ENCODE measurements around the gene CAVIN1. TPM values are rescaled to one million over a fixed set of nuclear protein-coding genes. Genes with fewer than 3 reads are reported as not detected.
A peak's percentile ranks its signal among the peaks of the same experiment; 100 is the strongest.
"Not testable (repeated sequence)": the region's sequence is repeated elsewhere in the genome, so short reads cannot be mapped to it uniquely, and the experiment has no call there.

CAVIN1 gene
- total and polyA plus RNA-seq, 3 experiments from 2014 or later: 0.18 to 0.22 TPM; not detected in 1

DNA sequence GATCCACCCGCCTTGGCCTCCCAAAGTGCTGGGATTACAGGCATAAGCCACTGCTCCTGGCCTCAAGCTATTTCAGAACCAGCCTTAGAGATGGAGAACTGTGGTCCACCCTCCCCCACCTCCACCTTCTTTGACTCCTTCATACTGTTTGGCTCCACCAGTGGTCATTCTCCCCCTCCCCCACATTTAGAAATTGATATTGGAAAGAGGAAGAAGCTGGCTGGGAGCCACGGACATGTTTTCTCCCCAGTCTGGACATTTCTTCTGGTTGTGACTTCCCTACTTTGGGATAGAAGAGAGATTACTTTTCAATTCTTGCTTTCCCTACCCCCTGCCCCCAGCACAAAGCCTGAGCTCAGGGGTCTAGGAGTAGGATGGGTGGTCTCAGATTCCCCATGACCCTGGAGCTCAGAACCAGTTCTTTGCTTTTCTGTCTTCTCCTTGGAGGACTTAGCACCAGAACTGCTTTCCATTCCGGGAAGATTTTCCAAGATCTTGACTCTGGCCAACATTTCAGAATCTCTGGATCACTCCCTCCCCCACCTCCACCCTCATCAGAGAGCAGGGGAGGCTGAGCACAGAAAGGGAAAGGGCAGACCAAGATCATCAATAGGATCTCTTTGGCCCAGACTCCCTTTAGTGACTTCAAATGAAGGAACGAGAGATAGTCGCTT is 16.3 kb downstream of the CAVIN1 start:
- CTCF ChIA-PET: interaction anchor here (0.6 to 14.7 kb wide), 32 partner anchors 9 to 381 kb away, joined by 3 to 373 read pairs (median 4); partner anchors contain the start of genes CAVIN1, GHDC, HCRT and KCNH4
- Histone ChIP-seq H3K27me3 (ENCODE audit: insufficient read depth, low read length, poor library complexity, severe bottlenecking) (no peaks in the 10 kb centered on the region), H3K4me1 (ENCODE audit: insufficient read depth, low read length) (peaks cover 9% of the 10 kb centered on the region), H3K36me3 (ENCODE audit: insufficient read depth, low read length) (no peaks in the 10 kb centered on the region), H3K27ac (ENCODE audit: low read depth, low read length) (no peak overlapping the region), H3K9me3 (ENCODE audit: low read length) (no peaks in the 10 kb centered on the region), H3K4me3 (ENCODE audit: low read length) (no peak overlapping the region)
- Mint-ChIP-seq H3K4me1 (peaks cover 6 to 11% (median 9%) of the 10 kb centered on the region in 3 donors), H3K27ac (no peak overlapping the region), H3K9me3 (no peaks in the 10 kb centered on the region), H3K4me3 (no peak overlapping the region), H3K27me3 (peaks cover 0 to 2% of the 10 kb centered on the region in 2 donors), H3K36me3 (no peaks in the 10 kb centered on the region)
- no peak for DNase-seq
- POLR2A ChIA-PET: interaction anchor here (1.0 kb wide), 2 partner anchors 85 to 94 kb away, joined by 3 to 4 read pairs; no protein-coding TSS in a partner anchor

DNA sequence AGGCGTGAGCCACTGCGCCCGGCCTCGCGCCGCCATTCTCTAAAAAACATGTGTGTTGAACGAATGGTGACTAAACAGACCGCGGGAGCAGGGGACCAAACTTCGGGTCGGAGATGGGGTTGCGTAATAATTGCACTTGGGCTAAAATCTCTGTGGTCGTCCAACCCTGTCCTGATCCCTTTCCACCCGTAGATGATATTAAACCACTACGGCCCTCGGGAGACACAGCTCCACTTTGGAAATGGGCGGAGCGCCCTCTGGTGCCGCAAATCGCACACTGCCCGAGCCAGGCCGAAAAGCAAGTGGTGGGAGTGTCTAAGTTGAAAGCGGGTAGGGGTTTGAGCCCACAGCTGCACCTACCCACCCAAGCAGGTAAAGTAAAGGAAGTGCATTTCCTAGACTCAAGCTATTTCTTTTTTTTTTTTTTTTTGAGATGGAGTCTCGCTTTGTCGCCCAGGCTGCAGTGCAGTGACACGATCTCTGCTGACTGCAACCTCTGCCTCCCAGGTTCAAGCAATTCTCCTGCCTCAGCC is 17.0 kb downstream of the CAVIN1 start:
- H3K9me3 ChIP-seq (ENCODE audit: low read length): no peaks in the 10 kb centered on the region
- Mint-ChIP-seq H3K4me1 (peaks cover 6 to 11% (median 9%) of the 10 kb centered on the region in 3 donors), H3K27ac (peak overlapping the region in 2 of 8 donors; percentile 17 to 41), H3K9me3 (no peaks in the 10 kb centered on the region), H3K4me3 (peak overlapping the region in 1 of 7 donors; percentile 78), H3K36me3 (no peaks in the 10 kb centered on the region), H3K27me3 (peaks cover 0 to 2% of the 10 kb centered on the region in 2 donors)
- peaks cover 9% of the 10 kb centered on the region for H3K4me1 ChIP-seq (ENCODE audit: insufficient read depth, low read length)
- no peak overlapping the region for H3K4me3 ChIP-seq (ENCODE audit: low read length)
- ChIA-PET POLR2A (interaction anchor here (0.9 to 1.0 kb wide), 3 partner anchors 17 to 93 kb away, joined by 3 to 4 read pairs (median 3); partner anchors contain the start of gene STAT3), CTCF (interaction anchor here (0.6 to 14.7 kb wide), 32 partner anchors 8 to 380 kb away, joined by 3 to 373 read pairs (median 5); partner anchors contain the start of genes CAVIN1, GHDC, HCRT and KCNH4)
- H3K27ac ChIP-seq (ENCODE audit: low read depth, low read length): no peak overlapping the region
- DNase-seq: peak; percentile 67 to 87 (median 74)
- H3K36me3 ChIP-seq (ENCODE audit: insufficient read depth, low read length): no peaks in the 10 kb centered on the region
- no peaks in the 10 kb centered on the region for H3K27me3 ChIP-seq (ENCODE audit: insufficient read depth, low read length, poor library complexity, severe bottlenecking)

DNA sequence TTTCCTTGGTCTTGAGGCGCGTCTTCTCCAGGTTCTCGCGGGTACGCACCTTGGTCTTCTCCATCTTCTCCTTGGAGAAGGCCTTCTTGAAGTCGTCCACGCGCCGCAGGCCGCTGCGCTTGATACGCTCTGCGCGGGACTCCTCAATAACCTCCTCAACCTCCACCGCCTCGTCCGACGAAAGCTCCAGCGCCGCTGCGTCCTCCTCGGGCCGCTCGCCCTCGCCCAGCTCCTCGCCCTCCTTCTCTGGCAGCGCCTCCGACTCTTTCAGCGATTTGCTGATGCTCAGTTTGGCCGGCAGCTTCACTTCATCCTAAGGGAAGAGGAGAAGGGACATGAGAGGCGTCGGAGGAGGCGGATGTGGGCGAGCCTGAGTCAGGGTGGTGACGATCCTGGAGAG is 18.0 kb downstream of the CAVIN1 start:
- H3K9me3 Mint-ChIP-seq: no peaks in the 10 kb centered on the region
- no peak for DNase-seq
- POLR2A ChIA-PET: interaction anchor here (0.9 kb wide), 1 partner anchor 16 kb away, joined by 3 read pairs; the partner anchor contains the start of gene STAT3

DNA sequence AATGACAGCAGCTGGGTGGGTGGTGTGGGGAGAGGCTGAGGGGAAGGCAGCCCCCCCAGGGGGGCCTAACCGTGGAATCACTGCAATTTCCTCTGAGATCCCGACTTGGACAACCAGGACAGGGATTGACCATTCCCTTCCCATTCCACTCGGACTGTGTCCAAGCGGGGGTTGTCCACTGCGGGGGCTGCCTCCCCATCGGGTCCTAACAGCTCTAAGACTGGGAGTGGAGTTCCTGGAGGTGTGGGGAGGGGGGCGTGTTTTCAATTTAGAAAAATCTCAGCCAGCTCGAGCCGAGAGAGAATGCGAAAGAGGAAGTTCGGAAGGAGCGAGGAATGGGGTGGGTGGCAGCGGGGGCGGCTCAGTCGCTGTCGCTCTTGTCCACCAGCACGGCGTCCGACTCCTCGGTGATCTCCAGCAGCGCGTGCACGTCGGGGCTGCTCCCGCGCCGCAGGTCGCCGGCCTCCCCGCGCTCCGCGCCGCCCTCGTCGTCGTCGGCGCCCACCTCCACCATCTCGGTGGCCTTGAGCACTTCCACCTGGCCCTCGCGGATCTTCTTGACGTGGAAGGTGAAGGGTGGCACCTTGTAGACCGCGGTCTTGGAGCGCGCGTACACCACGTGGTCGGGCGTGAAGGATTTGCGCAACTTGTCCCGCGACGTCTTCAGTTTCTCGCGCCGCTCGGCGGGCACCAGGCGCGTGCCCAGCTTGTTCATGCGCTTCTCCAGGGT is 18.6 kb downstream of the CAVIN1 start:
- no peak for DNase-seq
- peaks cover 16 to 22% (median 18%) of the 10 kb centered on the region in 3 donors for H3K4me1 Mint-ChIP-seq
- H3K27ac Mint-ChIP-seq: no peak overlapping the region
- Histone ChIP-seq H3K27me3 (ENCODE audit: insufficient read depth, low read length, poor library complexity, severe bottlenecking) (no peaks in the 10 kb centered on the region), H3K4me3 (ENCODE audit: low read length) (no peak overlapping the region), H3K36me3 (ENCODE audit: insufficient read depth, low read length) (no peaks in the 10 kb centered on the region), H3K9me3 (ENCODE audit: low read length) (no peaks in the 10 kb centered on the region), H3K4me1 (ENCODE audit: insufficient read depth, low read length) (peaks cover 21% of the 10 kb centered on the region), H3K27ac (ENCODE audit: low read depth, low read length) (no peak overlapping the region)
- ChIA-PET CTCF (interaction anchor here (0.7 to 14.7 kb wide), 11 partner anchors 11 to 182 kb away, joined by 3 to 373 read pairs (median 6); partner anchors contain the start of gene STAT3), POLR2A (interaction anchor here (1.0 kb wide), 1 partner anchor 62 kb away, joined by 5 read pairs; no protein-coding TSS in a partner anchor)
- H3K36me3 Mint-ChIP-seq: no peaks in the 10 kb centered on the region
- peak overlapping the region in 1 of 7 donors; percentile 78 for H3K4me3 Mint-ChIP-seq
- H3K27me3 Mint-ChIP-seq: peaks cover 0 to 2% of the 10 kb centered on the region in 2 donors
- H3K9me3 Mint-ChIP-seq: no peaks in the 10 kb centered on the region

More for the DNA sequence above, 18.0 kb downstream of the CAVIN1 start:
- Histone ChIP-seq H3K36me3 (ENCODE audit: insufficient read depth, low read length) (no peaks in the 10 kb centered on the region), H3K4me3 (ENCODE audit: low read length) (no peak overlapping the region), H3K4me1 (ENCODE audit: insufficient read depth, low read length) (peaks cover 15% of the 10 kb centered on the region), H3K9me3 (ENCODE audit: low read length) (no peaks in the 10 kb centered on the region), H3K27me3 (ENCODE audit: insufficient read depth, low read length, poor library complexity, severe bottlenecking) (no peaks in the 10 kb centered on the region), H3K27ac (ENCODE audit: low read depth, low read length) (no peak overlapping the region)
- no peaks in the 10 kb centered on the region for H3K36me3 Mint-ChIP-seq
- CTCF ChIA-PET: interaction anchor here (0.7 to 14.7 kb wide), 13 partner anchors 9 to 183 kb away, joined by 3 to 373 read pairs (median 7); partner anchors contain the start of gene STAT3
- peak overlapping the region in 1 of 7 donors; percentile 78 for H3K4me3 Mint-ChIP-seq
- no peak overlapping the region for H3K27ac Mint-ChIP-seq
- H3K4me1 Mint-ChIP-seq: peaks cover 12 to 18% (median 14%) of the 10 kb centered on the region in 3 donors
- H3K27me3 Mint-ChIP-seq: peaks cover 0 to 2% of the 10 kb centered on the region in 2 donors

DNA sequence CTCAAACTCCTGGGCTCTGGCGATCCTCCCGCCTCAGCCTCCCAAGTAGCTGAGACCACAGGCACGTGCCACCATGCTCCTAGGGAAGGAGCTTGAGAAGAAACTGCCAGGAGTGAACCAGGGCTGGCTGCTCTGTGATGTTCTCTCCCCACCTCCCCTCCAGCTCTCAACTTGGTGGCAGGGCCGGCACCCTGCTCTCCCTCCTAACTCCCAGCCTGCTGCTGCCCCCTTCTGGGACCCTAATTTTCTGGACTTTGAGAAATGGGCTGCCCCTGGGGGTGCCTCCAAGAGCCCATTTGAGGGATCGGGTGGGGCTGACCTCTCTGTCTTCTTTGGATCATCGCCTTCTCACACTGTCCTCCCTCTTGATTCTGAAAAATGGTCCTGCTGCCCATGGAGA is 19.9 kb downstream of the CAVIN1 start:
- no peak overlapping the region for H3K4me3 Mint-ChIP-seq
- ChIA-PET CTCF (interaction anchor here (1.0 to 14.7 kb wide), 11 partner anchors 10 to 181 kb away, joined by 3 to 373 read pairs (median 5); partner anchors contain the start of gene STAT3), POLR2A (interaction anchor here (1.0 to 1.2 kb wide), 2 partner anchors 10 to 15 kb away, joined by 3 to 4 read pairs; partner anchors contain the start of gene STAT3)
- H3K4me1 Mint-ChIP-seq: peaks cover 17 to 24% (median 22%) of the 10 kb centered on the region in 3 donors
- no peak overlapping the region for H3K27ac Mint-ChIP-seq
- no peaks in the 10 kb centered on the region for H3K36me3 ChIP-seq (ENCODE audit: insufficient read depth, low read length)
- peak in 2 of 5 donors; percentile 39 to 68 for DNase-seq
- H3K9me3 ChIP-seq (ENCODE audit: low read length): no peaks in the 10 kb centered on the region
- H3K27ac ChIP-seq (ENCODE audit: low read depth, low read length): no peak overlapping the region
- peaks cover 23% of the 10 kb centered on the region for H3K4me1 ChIP-seq (ENCODE audit: insufficient read depth, low read length)
- peaks cover 0 to 5% of the 10 kb centered on the region in 2 donors for H3K27me3 Mint-ChIP-seq
- no peaks in the 10 kb centered on the region for H3K27me3 ChIP-seq (ENCODE audit: insufficient read depth, low read length, poor library complexity, severe bottlenecking)
- H3K9me3 Mint-ChIP-seq: no peaks in the 10 kb centered on the region
- H3K36me3 Mint-ChIP-seq: no peaks in the 10 kb centered on the region
- H3K4me3 ChIP-seq (ENCODE audit: low read length): no peak overlapping the region

DNA sequence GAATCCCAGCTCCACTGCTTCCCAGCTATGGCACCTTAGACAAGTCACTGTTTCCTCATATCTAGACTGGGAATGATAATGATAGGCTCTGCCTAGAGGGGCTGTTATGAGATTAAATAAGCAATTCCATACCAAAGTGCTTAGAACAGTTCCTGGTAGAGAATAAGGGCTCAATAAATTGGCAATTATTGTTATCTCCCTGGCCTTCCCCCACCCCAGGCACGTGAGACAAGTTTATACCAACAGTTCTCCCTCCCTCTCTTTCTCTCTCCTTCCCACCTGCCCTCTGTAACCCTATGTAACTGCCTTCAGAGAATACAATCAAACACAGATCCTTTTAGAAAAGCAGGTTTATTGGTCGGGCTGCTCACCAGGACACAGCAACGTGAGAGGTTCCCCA is 20.9 kb downstream of the CAVIN1 start:
- peaks cover 14 to 19% (median 16%) of the 10 kb centered on the region in 3 donors for H3K4me1 Mint-ChIP-seq
- H3K4me3 Mint-ChIP-seq: no peak overlapping the region
- no peaks in the 10 kb centered on the region for H3K9me3 ChIP-seq (ENCODE audit: low read length)
- peak overlapping the region in 2 of 8 donors; percentile 22 to 61 for H3K27ac Mint-ChIP-seq
- peaks cover 0 to 5% of the 10 kb centered on the region in 2 donors for H3K27me3 Mint-ChIP-seq
- no peak overlapping the region for H3K4me3 ChIP-seq (ENCODE audit: low read length)
- DNase-seq: no peak
- ChIA-PET POLR2A (interaction anchor here (1.0 kb wide), 1 partner anchor 9 kb away, joined by 4 read pairs; no protein-coding TSS in a partner anchor), CTCF (interaction anchor here (1.2 to 14.7 kb wide), 6 partner anchors 13 to 180 kb away, joined by 3 to 373 read pairs (median 6); partner anchors contain the start of gene STAT3)
- H3K27me3 ChIP-seq (ENCODE audit: insufficient read depth, low read length, poor library complexity, severe bottlenecking): no peaks in the 10 kb centered on the region
- no peaks in the 10 kb centered on the region for H3K9me3 Mint-ChIP-seq
- H3K4me1 ChIP-seq (ENCODE audit: insufficient read depth, low read length): peaks cover 16% of the 10 kb centered on the region
- H3K36me3 Mint-ChIP-seq: no peaks in the 10 kb centered on the region
- H3K36me3 ChIP-seq (ENCODE audit: insufficient read depth, low read length): no peaks in the 10 kb centered on the region
- H3K27ac ChIP-seq (ENCODE audit: low read depth, low read length): no peak overlapping the region

DNA sequence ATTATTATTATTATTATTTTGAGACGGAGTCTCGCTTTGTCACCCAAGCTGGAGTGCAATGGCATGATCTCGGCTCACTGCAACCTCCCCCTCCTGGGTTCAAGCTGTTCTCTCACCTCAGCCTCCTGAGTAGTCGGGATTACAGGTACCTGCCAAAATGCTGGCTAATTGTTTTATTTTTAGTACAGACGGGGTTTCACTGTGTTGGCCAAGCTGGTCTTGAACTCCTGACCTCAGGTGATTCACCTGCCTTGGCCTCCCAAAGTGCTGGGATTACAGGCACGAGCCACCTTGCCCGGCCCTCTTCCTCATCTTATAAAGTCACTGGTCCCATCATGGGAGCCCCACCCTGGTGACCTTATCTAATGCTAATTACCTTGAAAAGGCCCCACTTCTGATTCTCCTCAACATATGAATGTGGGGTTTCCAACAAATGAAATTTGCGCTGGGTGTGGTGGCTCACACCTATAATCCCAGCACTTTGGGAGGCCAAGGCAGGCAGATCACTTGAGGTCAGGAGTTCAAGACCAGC is 22.1 kb downstream of the CAVIN1 start:
- H3K4me3 Mint-ChIP-seq; H3K4me3 ChIP-seq (ENCODE audit: low read length); H3K9me3 Mint-ChIP-seq; H3K27me3 ChIP-seq (ENCODE audit: insufficient read depth, low read length, poor library complexity, severe bottlenecking); H3K36me3 Mint-ChIP-seq; DNase-seq; POLR2A ChIA-PET; H3K27ac ChIP-seq (ENCODE audit: low read depth, low read length); H3K27me3 Mint-ChIP-seq; H3K27ac Mint-ChIP-seq; H3K36me3 ChIP-seq (ENCODE audit: insufficient read depth, low read length); H3K9me3 ChIP-seq (ENCODE audit: low read length): not testable (repeated sequence)
- H3K4me1 Mint-ChIP-seq: peaks cover 12 to 16% (median 13%) of the 10 kb centered on the region in 3 donors
- peaks cover 13% of the 10 kb centered on the region for H3K4me1 ChIP-seq (ENCODE audit: insufficient read depth, low read length)
- CTCF ChIA-PET: interaction anchor here (1.3 to 14.7 kb wide), 3 partner anchors 12 to 83 kb away, joined by 4 to 373 read pairs (median 8); partner anchors contain the start of gene STAT3

All from CD8-positive, alpha-beta memory T cell (primary cell).